IMR-90 (cell line): ENCODE data around the gene ELOVL1. TPM values are rescaled to one million over a fixed set of nuclear protein-coding genes. Genes with fewer than 3 reads are reported as not detected.

Experiments used
- ATAC-seq: fragments of 200-7000 bp; cut with Tn5 transposase; 2 replicates; pipeline ENCODE4 v1.9.1; 2020; ENCODE audit warnings: low read depth, mild to moderate bottlenecking, moderate library complexity
- BruUV-seq: library from RNA; stranded (reverse); fragments of 400-500 nt; replicated peaks from 2 replicates; lab custom pipeline; 2021; lab: Mats Ljungman, UMichigan
- CTCF ChIA-PET: fragments of 300-600 bp; formaldehyde crosslinking; extraction: SDS; loops from one replicate; lab custom pipeline; 2021; ENCODE audit warnings: antibody characterized with exemption; lab: Yijun Ruan, JAX
- POLR2A ChIA-PET: fragments of 300-600 bp; sonication (Branson Sonifier 250); formaldehyde crosslinking; loops from one replicate; lab custom pipeline; 2022; ENCODE audit warnings: antibody characterized with exemption; ENCODE audit not compliant: unreplicated experiment; lab: Charles Lee
- DNase-seq: peaks from one replicate; pipeline ENCODE4 v3.0.0; 2013
- H2AFZ ChIP-seq: replicated peaks from 2 replicates; pipeline ENCODE3; 2013; ENCODE audit warnings: low read length, mild to moderate bottlenecking; ENCODE audit not compliant: poor library complexity
- H2AK5ac ChIP-seq: 2 replicates; pipeline ENCODE4 v1.6.1; 2013; ENCODE audit warnings: low read depth, low read length, inconsistent platforms
- H2AK9ac ChIP-seq: replicated peaks from 2 replicates; pipeline ENCODE3; 2013; ENCODE audit warnings: mild to moderate bottlenecking, low read depth, low read length, moderate library complexity; ENCODE audit not compliant: poor library complexity
- H2BK120ac ChIP-seq: 2 replicates; pipeline ENCODE4 v1.6.1; 2013; ENCODE audit warnings: low read depth, low read length, inconsistent platforms
- H2BK15ac ChIP-seq: 3 replicates; pipeline ENCODE4 v1.6.1; 2013; ENCODE audit warnings: low read depth, low read length, inconsistent platforms
- H2BK20ac ChIP-seq: 2 replicates; pipeline ENCODE4 v1.6.1; 2013; ENCODE audit warnings: low read depth, mild to moderate bottlenecking, inconsistent platforms, low read length, moderate library complexity
- H2BK5ac ChIP-seq: 2 replicates; pipeline ENCODE4 v1.6.1; 2013; ENCODE audit warnings: mild to moderate bottlenecking, low read depth, low read length, inconsistent platforms; ENCODE audit not compliant: poor library complexity, severe bottlenecking
- H3K14ac ChIP-seq: replicated peaks from 2 replicates; pipeline ENCODE4 v1.6.1; 2013; ENCODE audit warnings: low read depth, low read length, inconsistent platforms
- H3K18ac ChIP-seq: 2 replicates; pipeline ENCODE4 v1.6.1; 2013; ENCODE audit warnings: low read depth, low read length, control low read depth
- H3K23ac ChIP-seq: 2 replicates; pipeline ENCODE4 v1.6.1; 2013; ENCODE audit warnings: low read depth, low read length, inconsistent platforms
- H3K27ac ChIP-seq: 2 replicates; pipeline ENCODE4 v1.5.1; 2013; ENCODE audit warnings: mild to moderate bottlenecking, control low read depth, low read length; ENCODE audit not compliant: insufficient read depth
- H3K27me3 ChIP-seq: 2 replicates; pipeline ENCODE4 v1.6.1; 2013; ENCODE audit warnings: low read length; ENCODE audit not compliant: control insufficient read depth, insufficient read depth
- H3K36me3 ChIP-seq: 2 replicates; pipeline ENCODE4 v1.6.1; 2013; ENCODE audit warnings: low read length, mixed read lengths; ENCODE audit not compliant: control insufficient read depth, insufficient read depth
- H3K4ac ChIP-seq: 2 replicates; pipeline ENCODE4 v1.6.1; 2013; ENCODE audit warnings: low read depth, low read length, inconsistent platforms
- H3K4me1 ChIP-seq: 2 replicates; pipeline ENCODE4 v1.6.1; 2013; ENCODE audit warnings: low read length, mixed read lengths; ENCODE audit not compliant: control insufficient read depth, insufficient read depth
- H3K4me2 ChIP-seq: 2 replicates; pipeline ENCODE4 v1.6.1; 2013; ENCODE audit warnings: low read depth, mild to moderate bottlenecking, control low read depth, low read length, moderate library complexity
- H3K4me3 ChIP-seq: 2 replicates; pipeline ENCODE4 v1.5.1; 2013; ENCODE audit warnings: low read depth, mild to moderate bottlenecking, control low read depth, low read length, moderate library complexity; ENCODE audit not compliant: insufficient read depth
- H3K56ac ChIP-seq: 2 replicates; pipeline ENCODE4 v1.6.1; 2013; ENCODE audit warnings: low read length, inconsistent platforms; ENCODE audit not compliant: insufficient read depth; ENCODE audit errors: extremely low read depth
- H3K79me1 ChIP-seq, 2 experiments: 2 replicates each; pipeline ENCODE4 v1.6.1; 2013; ENCODE audit warnings: low read length in 2 of 2, inconsistent platforms in 1 of 2, low read depth in 1 of 2
- H3K9ac ChIP-seq: 2 replicates; pipeline ENCODE4 v1.6.1; 2013; ENCODE audit warnings: low read depth, low read length, control low read depth
- H3K9me1 ChIP-seq: 2 replicates; pipeline ENCODE4 v1.6.1; 2013; ENCODE audit warnings: low read length, inconsistent platforms; ENCODE audit not compliant: insufficient read depth
- H3K9me3 ChIP-seq: 2 replicates; pipeline ENCODE4 v1.6.1; 2013; ENCODE audit warnings: low read length; ENCODE audit not compliant: control insufficient read depth, insufficient read depth
- H4K20me1 ChIP-seq: 2 replicates; pipeline ENCODE4 v1.6.1; 2013; ENCODE audit warnings: low read length, inconsistent platforms; ENCODE audit not compliant: insufficient read depth
- H4K5ac ChIP-seq: 2 replicates; pipeline ENCODE4 v1.6.1; 2013; ENCODE audit warnings: mild to moderate bottlenecking, low read depth, low read length, control low read depth
- H4K8ac ChIP-seq, 2 experiments: 2 replicates each; pipeline ENCODE4 v1.6.1; 2013; ENCODE audit warnings: low read depth in 2 of 2, low read length in 2 of 2, control low read depth in 1 of 2, inconsistent platforms in 1 of 2
- H4K91ac ChIP-seq: 2 replicates; pipeline ENCODE4 v1.6.1; 2013; ENCODE audit warnings: low read depth, low read length, inconsistent platforms; ENCODE audit not compliant: insufficient read depth
- CEBPB ChIP-seq: IDR thresholded peaks from 2 replicates; pipeline ENCODE4 v1.6.1; 2012; ENCODE audit warnings: low read depth, low read length, improper control_type of control experiment
- FOS ChIP-seq: fragments of 150-350 bp; IDR thresholded peaks from 2 replicates; pipeline ENCODE4 v1.6.1; 2016; ENCODE audit warnings: low read depth, low read length
- MAFK ChIP-seq: IDR thresholded peaks from 2 replicates; pipeline ENCODE4 v1.6.1; 2012; ENCODE audit warnings: low read depth, low read length, improper control_type of control experiment
- MAZ ChIP-seq: IDR thresholded peaks from 2 replicates; pipeline ENCODE4 v1.6.1; 2012; ENCODE audit warnings: low read depth, mild to moderate bottlenecking, low read length, improper control_type of control experiment, moderate library complexity, borderline replicate concordance
- MXI1 ChIP-seq: IDR thresholded peaks from 2 replicates; pipeline ENCODE4 v1.6.1; 2012; ENCODE audit warnings: low read depth, mild to moderate bottlenecking, low read length, moderate library complexity, borderline replicate concordance
- NFE2L2 ChIP-seq: fragments of 150-350 bp; IDR thresholded peaks from 2 replicates; pipeline ENCODE4 v1.6.1; 2016; ENCODE audit warnings: low read depth, mild to moderate bottlenecking, low read length
- POLR2A ChIP-seq: IDR thresholded peaks from 2 replicates; pipeline ENCODE4 v1.6.1; 2012; ENCODE audit warnings: mild to moderate bottlenecking, low read depth, low read length
- RAD21 ChIP-seq: IDR thresholded peaks from 2 replicates; pipeline ENCODE4 v1.6.1; 2012; ENCODE audit warnings: low read length, improper control_type of control experiment
- RFX5 ChIP-seq: IDR thresholded peaks from 2 replicates; pipeline ENCODE4 v1.8.0; 2012; ENCODE audit warnings: low read depth, mild to moderate bottlenecking, low read length, moderate library complexity
- SMC3 ChIP-seq: fragments of 150-350 bp; IDR thresholded peaks from 2 replicates; pipeline ENCODE4 v1.6.1; 2016; ENCODE audit warnings: low read depth, mild to moderate bottlenecking, antibody characterized with exemption, low read length, moderate library complexity
- WGBS, 2 experiments: methylation state at CpG; one replicate each; pipeline versions ENCODE4 v1.1.5 to v1.1.7; 2013; ENCODE audit warnings: missing lambda C conversion rate in 2 of 2; ENCODE audit not compliant: insufficient read length in 1 of 2; ENCODE audit errors: extremely low coverage in 2 of 2; 5-methylcytosine and 5-hydroxymethylcytosine counted together
- dilution Hi-C: fragments of 300-500 bp; cut with HindIII; formaldehyde crosslinking; loops from one replicate; pipeline ENCODE4 v1.14.3; 2018; ENCODE audit warnings: low sequenced_read_pairs; ENCODE audit not compliant: unreplicated experiment
- in situ Hi-C: fragments of 300-500 bp; cut with MboI; formaldehyde crosslinking; loops from 3 replicates; pipeline ENCODE4 v1.14.3; 2019; ENCODE audit warnings: low sequenced_read_pairs, inconsistent platforms, mixed read lengths
- intact Hi-C: fragments of 100-400 bp; cut with micrococcal nuclease; formaldehyde crosslinking; loops from 2 replicates; pipeline ENCODE4 v1.10.0; 2022
- polyA plus RNA-seq, 3 experiments: library from polyadenylated mRNA; depleted of rRNA; stranded (reverse); fragments of >200 nt; gene quantifications; 2 replicates each; pipeline ENCODE4 v1.2.3, GENCODE V29; 2012; ENCODE audit warnings: low replicate concordance in 1 of 3
- total RNA-seq: library from RNA; depleted of rRNA; stranded (reverse); fragments of >200 nt; gene quantifications from 2 replicates; pipeline ENCODE4 v1.2.3, GENCODE V29; 2012
- TF ChIP-seq, protein P1 (sequence below): fragments of 150-350 bp; IDR thresholded peaks from 2 replicates; pipeline ENCODE4 v1.6.1; 2017; ENCODE audit warnings: mild to moderate bottlenecking, antibody characterized with exemption, low read length, low read depth
- TF ChIP-seq, protein P2 (sequence below): fragments of 150-350 bp; IDR thresholded peaks from 2 replicates; pipeline ENCODE4 v1.6.1; 2016; ENCODE audit warnings: low read depth, mild to moderate bottlenecking, low read length, moderate library complexity, borderline replicate concordance

ELOVL1 gene
- total and polyA plus RNA-seq, 2 of the 4 experiments (the other 2 are of a cell fraction) = 88.9 to 211 TPM

DNA sequence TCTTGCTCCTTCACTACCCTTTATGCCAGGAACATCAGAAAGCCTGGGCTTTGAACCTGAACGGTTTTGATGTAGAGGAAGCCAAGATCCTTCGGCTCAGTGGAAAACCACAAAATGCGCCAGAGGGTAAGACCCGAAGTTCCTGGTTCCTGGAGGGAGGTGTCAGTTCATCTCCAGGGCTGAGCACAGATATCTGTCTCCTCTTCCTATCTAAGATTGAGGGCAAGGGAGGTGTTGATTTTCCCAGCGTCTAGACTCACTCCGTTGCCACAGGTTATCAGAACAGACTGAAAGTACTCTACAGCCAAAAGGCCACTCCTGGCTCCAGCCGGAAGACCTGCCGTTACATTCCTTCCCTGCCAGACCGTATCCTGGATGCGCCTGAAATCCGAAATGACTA is 8.1 kb downstream of the ELOVL1 start:
- no peak overlapping the region for H3K23ac ChIP-seq
- peaks cover 38% of the 10 kb centered on the region for H3K36me3 ChIP-seq
- H3K18ac ChIP-seq = no peak overlapping the region
- H2AK9ac ChIP-seq = peak overlapping the region; percentile 60
- ChIA-PET CTCF (no interaction called here), POLR2A (no interaction called here)
- H3K4me1 ChIP-seq = peaks cover 8% of the 10 kb centered on the region; the same call in 1 of the 2 replicates
- peak overlapping the region; percentile 42; the same call in 1 of the 2 replicates for H3K27ac ChIP-seq
- in situ Hi-C loops (loop anchor here (10.0 kb wide), 1 partner anchor 125 kb away; no protein-coding TSS in a partner anchor), intact Hi-C loops (no loop called here), dilution Hi-C loops (no loop called here)
- H2AK5ac ChIP-seq = no peak overlapping the region
- TF ChIP-seq CEBPB (no peak), POLR2A (no peak), RFX5 (no peak), SMC3 (no peak), RAD21 (no peak), MAFK (no peak), MXI1 (no peak), MAZ (no peak), FOS (no peak), NFE2L2 (no peak)
- TF ChIP-seq, protein P1, sequence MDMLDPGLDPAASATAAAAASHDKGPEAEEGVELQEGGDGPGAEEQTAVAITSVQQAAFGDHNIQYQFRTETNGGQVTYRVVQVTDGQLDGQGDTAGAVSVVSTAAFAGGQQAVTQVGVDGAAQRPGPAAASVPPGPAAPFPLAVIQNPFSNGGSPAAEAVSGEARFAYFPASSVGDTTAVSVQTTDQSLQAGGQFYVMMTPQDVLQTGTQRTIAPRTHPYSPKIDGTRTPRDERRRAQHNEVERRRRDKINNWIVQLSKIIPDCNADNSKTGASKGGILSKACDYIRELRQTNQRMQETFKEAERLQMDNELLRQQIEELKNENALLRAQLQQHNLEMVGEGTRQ = no peak
- TF ChIP-seq, protein P2, sequence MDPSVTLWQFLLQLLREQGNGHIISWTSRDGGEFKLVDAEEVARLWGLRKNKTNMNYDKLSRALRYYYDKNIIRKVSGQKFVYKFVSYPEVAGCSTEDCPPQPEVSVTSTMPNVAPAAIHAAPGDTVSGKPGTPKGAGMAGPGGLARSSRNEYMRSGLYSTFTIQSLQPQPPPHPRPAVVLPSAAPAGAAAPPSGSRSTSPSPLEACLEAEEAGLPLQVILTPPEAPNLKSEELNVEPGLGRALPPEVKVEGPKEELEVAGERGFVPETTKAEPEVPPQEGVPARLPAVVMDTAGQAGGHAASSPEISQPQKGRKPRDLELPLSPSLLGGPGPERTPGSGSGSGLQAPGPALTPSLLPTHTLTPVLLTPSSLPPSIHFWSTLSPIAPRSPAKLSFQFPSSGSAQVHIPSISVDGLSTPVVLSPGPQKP = no peak
- H2BK15ac ChIP-seq = no peak overlapping the region
- peaks cover 13% of the 10 kb centered on the region; the same call in 1 of the 2 replicates for H4K20me1 ChIP-seq
- H3K9me1 ChIP-seq = peaks cover 12% of the 10 kb centered on the region; the same call in 1 of the 2 replicates
- no CpG with 5 or more reads among the region's 11 CpGs for WGBS, 2 experiments
- peak overlapping the region; percentile 24; the same call in 1 of the 2 replicates for H3K4ac ChIP-seq
- H2BK20ac ChIP-seq = no peak overlapping the region
- no peak overlapping the region for H4K5ac ChIP-seq
- H4K8ac ChIP-seq = no peak overlapping the region
- no peak for ATAC-seq
- peak overlapping the region; percentile 74 for H3K4me2 ChIP-seq
- H2BK5ac ChIP-seq = no peak overlapping the region
- no peaks in the 10 kb centered on the region for H3K27me3 ChIP-seq
- peak overlapping the region; percentile 45; the same call in 1 of the 2 replicates for H3K4me3 ChIP-seq
- H3K56ac ChIP-seq = no peak overlapping the region
- BruUV-seq = no TSS peak
- H2BK120ac ChIP-seq = no peak overlapping the region
- no peak overlapping the region for H2AFZ ChIP-seq
- DNase-seq = no peak
- peaks cover 5 to 45% of the 10 kb centered on the region in 2 experiments; a peak in 3 of 4 replicates for H3K79me1 ChIP-seq
- peak overlapping the region; percentile 36; the same call in 1 of the 2 replicates for H3K9ac ChIP-seq
- no peaks in the 10 kb centered on the region for H3K9me3 ChIP-seq
- 0 out of 2 replicates have a peak overlapping the region, but pooled peaks have one; percentile 31 for H4K91ac ChIP-seq
- H3K14ac ChIP-seq = peak overlapping the region; percentile 44; the same call in 1 of the 2 replicates
